GM18907 (cell line): Measurements from ENCODE around the gene MMAB.

Source experiments
- ATAC-seq: cut with Tn5 transposase; IDR thresholded peaks from one replicate; pipeline ENCODE4 v1.9.1; 2021; ENCODE audit warnings: mild to moderate bottlenecking, moderate library complexity; ENCODE audit not compliant: unreplicated experiment

The MMAB gene

DNA sequence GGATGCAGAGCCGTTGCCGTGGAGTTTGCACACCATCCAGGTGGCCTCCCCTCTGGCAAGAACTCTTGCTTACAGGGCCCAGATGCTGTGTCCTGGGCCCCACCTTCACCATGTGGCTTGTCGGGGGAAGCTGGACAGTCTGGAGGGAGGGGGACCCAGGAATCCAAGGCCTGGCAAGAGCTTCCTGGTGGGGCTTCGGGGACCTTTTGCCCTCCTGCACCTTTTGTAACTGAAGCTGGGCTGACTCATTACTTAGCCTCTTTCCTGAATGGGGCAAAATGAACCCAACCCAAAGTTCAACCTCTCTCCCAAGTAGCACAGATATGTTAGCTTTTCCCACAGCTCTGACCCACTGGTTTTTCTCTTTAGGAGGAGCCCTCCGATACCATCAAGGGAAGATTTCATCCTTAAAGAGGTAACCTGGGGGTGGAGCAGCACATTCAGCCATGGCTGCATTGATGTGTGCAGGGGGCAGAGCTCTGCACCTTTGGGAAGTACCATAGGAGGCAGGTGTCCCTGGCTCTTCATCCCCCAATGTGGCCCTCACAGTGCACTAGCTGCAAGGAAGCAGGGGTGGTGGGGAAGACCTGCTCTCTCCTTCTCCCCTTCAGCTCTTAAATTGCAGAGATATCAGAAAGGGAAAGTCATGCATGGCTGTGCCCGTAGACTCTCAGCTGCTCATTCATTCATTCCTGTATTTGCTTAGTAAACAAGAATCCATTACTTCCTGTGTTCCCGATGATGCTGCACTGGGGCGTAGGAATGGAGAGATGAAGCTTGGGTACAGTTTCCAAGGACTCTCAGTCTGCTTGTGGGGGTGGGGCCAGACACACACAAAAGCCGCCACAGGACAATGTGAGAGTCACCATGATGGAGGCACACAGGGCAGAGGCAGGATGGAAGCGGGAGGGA, 13.3 kb upstream of the MMAB start:
- ATAC-seq: no peak

DNA sequence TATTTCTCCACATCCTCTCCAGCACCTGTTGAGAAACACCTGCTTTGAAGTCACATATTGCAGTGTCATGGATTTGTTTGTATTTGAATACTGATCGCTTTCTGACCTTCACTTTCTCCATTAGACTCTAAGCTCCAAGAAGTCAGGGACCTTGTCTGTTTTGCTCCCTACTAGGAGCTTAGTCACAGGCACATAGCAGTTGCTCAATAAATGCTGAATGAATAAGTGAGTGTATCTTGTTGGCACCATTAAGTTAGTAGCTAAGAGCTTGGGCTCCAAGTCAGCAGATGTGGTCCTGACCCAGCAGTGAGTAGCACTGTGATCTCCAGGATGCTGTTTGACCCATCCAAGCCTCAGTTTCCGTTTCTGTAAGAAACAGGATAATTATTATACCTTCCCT, 10.4 kb upstream of the MMAB start:
- ATAC-seq: no peak

- ATAC-seq: no peak
These were observed 9.3 kb upstream of the MMAB start for GRCh38 chr12:109582636-109583035.

GRCh38 chr12:109581856-109582255, 8.6 kb upstream of the MMAB start:
- no peak for ATAC-seq

DNA sequence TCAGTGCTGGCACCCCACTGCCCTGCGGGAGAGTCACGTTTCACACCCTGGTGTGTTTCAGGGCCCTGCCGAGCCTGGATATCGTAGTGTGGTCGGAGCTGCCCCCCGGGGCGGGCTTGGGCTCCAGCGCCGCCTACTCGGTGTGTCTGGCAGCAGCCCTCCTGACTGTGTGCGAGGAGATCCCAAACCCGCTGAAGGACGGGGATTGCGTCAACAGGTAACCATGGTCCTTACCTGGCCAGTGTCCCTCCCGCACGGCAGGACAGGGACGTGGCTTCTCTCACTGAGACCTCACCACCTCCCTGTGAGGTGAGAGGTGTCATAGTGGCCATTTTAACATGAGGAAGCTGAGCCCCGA, 8.0 kb upstream of the MMAB start:
- no peak for ATAC-seq

GRCh38 chr12:109580684-109581333, 7.5 kb upstream of the MMAB start:
- ATAC-seq: no peak

DNA sequence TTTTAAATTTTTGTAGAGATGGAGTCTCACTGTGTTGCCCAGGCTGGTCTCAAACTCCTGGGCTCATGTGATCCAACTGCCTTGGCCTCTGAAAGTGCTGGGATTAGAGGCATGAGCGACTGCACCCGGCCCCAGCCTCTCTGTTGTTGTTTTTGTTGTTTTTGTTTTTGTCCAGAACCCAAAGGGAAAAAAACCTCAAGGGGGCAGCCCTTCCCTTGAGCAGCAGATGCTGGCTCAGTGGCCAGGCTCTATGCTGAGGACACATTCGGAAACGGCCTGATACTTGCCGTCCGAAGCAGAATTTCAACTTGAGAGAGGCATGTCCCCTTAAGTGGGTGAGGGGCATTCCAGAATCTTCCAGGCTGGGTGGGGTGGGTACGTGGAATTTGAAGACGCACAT, 7.0 kb upstream of the MMAB start:
- no peak for ATAC-seq

DNA sequence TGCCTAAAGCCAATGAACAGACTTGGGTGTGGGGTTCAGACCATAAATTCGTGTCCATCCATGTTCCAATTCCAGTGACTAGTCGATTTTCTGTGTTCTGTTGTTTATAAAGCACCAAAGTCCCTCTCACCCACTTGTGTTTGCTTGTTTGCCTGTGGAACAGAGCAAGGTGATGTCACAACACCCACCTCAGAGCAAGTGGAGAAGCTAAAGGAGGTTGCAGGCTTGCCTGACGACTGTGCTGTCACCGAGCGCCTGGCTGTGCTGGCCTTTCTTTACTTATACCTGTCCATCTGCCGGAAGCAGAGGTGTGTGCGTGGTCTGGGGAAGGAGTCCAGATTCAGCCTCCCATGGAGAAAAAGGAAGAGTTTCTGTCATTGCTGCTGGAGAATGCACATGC, 6.3 kb upstream of the MMAB start:
- no peak for ATAC-seq

DNA sequence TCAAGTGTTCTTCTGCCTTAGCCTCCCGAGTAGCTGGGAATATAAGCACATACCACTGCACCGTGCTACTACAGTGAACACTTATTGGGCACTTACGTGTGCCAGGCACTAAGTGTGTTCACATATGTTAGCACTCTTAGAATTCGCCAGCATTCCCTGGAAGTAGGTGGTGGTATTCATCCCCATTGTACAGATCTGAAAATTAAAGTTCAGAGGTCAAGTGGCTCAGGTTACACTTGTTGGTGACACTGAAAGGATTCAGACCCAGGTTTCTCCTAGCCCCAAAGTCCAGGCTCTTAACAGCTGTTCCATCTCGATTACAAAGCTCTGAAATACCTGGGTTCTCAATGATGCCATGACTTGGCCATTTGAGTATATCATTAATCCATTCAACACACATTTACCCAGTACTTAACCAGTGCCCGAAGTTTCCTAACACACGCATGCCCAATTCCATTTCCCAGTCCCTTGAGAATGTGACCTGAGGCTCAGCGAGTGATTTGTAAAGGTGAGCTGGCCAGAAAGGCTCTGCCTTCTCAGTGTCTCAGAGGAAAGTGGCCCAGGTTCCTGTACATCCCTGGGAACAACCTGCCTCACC, 5.1 kb upstream of the MMAB start:
- no peak for ATAC-seq

DNA sequence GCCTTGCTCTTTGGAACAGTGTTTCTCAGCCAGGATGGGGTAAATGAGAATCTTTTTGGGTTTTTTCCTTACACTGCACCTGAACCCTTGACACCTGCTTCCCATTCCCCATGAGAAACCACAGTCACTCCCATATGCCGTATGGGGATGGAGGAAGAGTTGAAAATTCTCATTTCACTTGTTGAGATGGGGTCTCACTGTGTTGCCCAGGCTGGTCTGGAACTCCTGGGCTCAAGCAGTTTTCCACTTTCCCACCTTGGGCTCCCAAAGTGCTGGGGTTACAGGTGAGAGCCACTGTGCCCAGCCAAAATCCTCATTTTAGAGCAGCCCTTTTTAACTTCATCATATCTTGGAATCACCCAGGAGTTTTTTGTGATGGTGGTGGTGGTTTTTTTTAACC, 4.0 kb upstream of the MMAB start:
- ATAC-seq: no peak

DNA sequence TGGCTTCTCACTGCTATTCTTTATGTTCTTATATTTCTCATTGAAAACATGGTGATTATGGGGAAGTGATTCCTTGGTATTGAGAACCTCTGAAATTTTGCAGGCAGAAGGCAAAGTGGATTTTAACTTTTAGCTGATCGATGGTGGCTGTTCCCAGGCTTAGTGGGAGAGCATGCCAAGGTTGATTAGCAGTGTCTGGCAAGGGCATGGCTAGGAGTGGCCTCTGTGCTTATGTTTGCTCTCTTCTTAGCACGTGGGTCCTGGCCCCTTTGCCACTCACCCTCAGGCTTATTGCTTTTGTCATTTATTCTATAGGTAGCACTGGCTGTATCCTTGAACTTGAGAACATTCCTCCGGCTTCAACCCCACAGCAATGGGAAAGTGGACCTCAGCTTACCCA, 2.4 kb upstream of the MMAB start:
- ATAC-seq: no peak

GRCh38 chr12:109573914-109574244, 575 bp upstream of the MMAB start:
- no peak for ATAC-seq

DNA sequence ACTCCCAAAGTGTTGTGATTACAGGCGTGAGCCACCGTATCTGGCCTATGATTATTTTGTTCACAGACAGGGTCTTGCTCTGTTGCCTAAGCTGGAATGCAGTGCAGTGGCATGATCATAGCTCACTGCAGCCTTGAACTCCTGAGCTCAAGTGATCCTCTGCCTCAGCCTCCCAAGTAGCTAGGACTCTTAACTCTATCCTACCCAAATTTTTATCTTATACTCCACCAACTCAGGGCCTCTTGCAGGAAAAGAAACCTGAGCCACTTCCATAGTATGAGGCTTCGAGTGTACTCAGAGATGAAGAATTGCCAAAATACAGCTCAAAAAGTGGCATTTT, 828 bp downstream of the MMAB start:
- ATAC-seq: no peak

GRCh38 chr12:109571773-109572505, 1.4 kb downstream of the MMAB start:
- no peak for ATAC-seq

DNA sequence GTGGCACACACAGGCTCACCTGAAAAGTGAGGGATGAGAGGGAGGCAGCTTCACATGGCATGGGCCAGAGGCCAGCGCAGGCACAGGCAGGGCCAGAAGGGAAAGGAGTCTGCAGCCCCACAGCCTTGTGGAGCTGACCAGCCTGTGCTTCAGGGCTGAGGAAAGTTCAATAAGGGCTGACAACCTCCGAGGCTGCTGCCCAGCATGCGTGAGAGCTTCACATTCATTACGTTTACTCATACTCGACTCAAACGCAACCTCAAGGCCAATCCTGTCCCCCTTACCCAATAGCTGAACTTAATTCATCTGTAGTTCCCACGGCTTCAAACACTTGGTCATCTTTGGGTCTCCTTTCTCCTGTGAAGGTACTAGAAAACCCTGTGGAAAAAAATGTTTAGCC, 4.8 kb downstream of the MMAB start:
- no peak for ATAC-seq

DNA sequence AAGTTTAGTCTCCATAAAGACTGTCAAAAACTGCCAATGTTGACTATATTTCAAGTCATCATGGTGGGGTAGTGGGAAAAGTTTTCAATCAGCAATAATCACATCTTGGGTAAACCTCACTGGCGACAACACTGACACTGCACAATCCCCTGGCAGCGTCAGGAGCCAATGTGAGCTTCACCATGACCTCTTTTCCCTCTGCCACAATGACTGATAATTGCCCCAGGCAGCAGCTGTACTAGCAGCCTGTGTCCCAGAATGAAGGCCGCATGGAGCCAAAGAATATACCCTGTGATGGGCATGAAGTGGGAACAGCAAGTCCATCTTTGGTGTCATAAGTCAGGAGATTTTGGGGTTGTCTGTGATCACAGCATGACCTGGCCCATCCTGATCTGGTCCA, 5.3 kb downstream of the MMAB start:
- ATAC-seq: no peak

GRCh38 chr12:109567296-109567695, 6.0 kb downstream of the MMAB start:
- ATAC-seq: no peak

DNA sequence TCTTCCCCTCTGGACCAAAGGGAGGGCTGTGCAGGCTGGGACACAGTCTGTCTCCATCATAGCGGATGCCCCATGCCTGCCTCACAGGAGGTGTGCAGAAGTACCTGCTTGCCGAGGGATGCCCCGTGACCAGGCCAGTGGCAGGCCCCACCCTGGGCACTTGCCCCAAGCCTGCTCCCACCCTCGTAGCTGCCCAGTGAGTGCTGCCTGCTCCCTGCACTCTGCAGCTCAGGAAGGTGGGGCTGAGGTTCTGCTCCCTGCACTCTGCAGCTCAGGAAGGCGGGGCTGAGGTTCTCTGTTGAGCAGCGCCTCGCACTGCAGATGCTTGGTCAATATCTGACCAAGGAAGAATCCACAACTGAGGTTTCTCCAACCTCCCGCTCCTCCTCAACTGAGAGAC, 6.9 kb downstream of the MMAB start:
- ATAC-seq: no peak

DNA sequence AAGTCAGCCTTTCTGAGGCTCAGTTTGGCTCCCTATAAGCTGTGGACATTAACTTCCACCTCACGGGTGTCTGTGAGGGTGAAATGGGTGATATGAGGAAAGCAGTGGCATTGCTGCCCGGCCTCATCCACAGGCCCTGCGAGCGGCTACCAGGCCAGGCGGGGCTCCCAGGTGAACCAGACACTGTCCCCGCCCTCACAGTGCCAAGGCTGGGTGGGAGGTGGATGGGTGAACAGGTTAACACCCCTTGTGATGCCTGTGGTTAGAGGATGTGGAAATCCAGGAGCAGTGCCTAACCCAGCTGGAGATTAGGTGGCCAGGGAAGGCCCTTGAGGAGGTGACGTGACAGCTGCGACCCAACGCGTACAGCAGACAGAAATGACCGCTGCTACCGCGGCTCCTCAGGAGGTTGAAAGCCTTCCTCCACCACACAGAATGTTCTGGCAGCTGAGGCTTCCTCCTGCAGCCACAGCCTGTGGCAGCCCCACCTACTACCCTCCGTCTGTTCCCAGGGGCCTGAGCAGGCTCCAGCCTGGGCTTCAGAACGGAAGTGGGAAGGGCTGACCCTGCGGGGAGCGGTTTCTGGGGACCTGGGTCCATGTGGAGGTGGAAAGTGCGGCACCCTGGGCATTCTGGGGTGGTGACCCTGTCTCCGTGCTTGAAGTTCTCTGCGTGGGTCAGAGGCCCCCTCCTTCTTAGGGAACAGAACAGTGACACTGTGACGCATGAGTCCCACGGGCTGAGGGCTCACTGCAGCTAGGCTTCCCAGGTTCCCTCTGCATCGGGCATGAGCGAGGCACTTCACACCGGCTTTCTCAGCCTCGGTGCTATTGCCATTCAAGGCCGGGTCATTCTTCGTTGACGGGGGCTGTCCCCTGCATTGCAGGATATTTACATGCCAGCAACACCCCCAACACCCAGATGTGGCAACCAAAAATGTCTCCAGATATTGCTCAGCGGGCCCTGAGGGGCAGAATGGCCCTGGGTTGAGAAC, 9.7 kb downstream of the MMAB start:
- no peak for ATAC-seq

DNA sequence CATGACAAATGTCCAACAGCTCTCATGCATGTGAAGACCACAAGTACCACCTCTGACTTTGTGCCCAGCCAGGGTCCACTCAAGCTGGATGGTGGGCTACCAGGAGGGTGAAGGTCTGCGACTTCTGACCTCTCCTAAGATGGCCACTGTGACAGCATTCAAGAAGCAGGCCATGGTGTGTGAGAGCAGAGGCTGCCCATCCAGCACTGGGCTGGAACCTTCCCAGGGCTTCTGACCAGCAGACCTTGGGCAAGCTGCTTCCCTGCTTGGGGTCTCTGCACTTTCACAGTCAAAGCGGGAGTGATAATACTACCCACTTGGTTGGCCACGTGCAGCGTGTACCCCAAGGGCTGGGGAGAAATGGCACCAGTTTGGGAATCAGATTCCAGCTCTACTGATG, 10.4 kb downstream of the MMAB start:
- no peak for ATAC-seq

GRCh38 chr12:109561711-109562030, 11.6 kb downstream of the MMAB start:
- ATAC-seq: no peak
